ENCODE measurements around the gene HMX2. TPM values are rescaled to one million over a fixed set of nuclear protein-coding genes. Genes with fewer than 3 reads are reported as not detected.

The HMX2 gene
- total RNA-seq, 2 experiments from 2014 or later: not detected

GRCh38 chr10:123134343-123134914 is 13.5 kb upstream of the HMX2 start:
- H3K27ac ChIP-seq (ENCODE audit: low read depth in 1 of 2, low read length in 2 of 2): no peak overlapping the region
- TF ChIP-seq CTCF (IDR thresholded peaks at IDR 0.05): no peak
- H3K4me3 ChIP-seq (ENCODE audit: low read length): no peak overlapping the region
- H3K27me3 ChIP-seq (ENCODE audit: control insufficient read depth in 1 of 2, insufficient read depth in 2 of 2, low read length in 2 of 2): peaks cover 73 to 83% of the 10 kb centered on the region in 2 experiments
- H3K4me3 Mint-ChIP-seq: peak overlapping the region; percentile 70
- CTCF ChIA-PET: interaction anchor here (1.1 to 2.3 kb wide), 2 partner anchors 15 to 246 kb away, joined by 4 to 7 read pairs; no protein-coding TSS in a partner anchor
- DNase-seq (peak in 1 of 14 experiments; percentile 29), ATAC-seq (ENCODE audit: poor library complexity) (no peak)
- intact Hi-C loops (cut with DNase I, micrococcal nuclease): loop anchor here (5.0 kb wide), 5 partner anchors 92 to 1253 kb away; no protein-coding TSS in a partner anchor
- peaks cover 0 to 28% of the 10 kb centered on the region in 2 experiments for H3K9me3 ChIP-seq (ENCODE audit: control insufficient read depth in 1 of 2, insufficient read depth in 1 of 2, low read length in 2 of 2)
- peaks cover 53% of the 10 kb centered on the region for H3K4me1 ChIP-seq (ENCODE audit: insufficient read depth, low read length)
- peaks cover 43% of the 10 kb centered on the region for H3K4me1 Mint-ChIP-seq (ENCODE audit: low read depth)
- POLR2A ChIA-PET: interaction anchor here (1.3 kb wide), 1 partner anchor 20 kb away, joined by 8 read pairs; the partner anchor contains the start of gene BUB3
- peaks cover 90% of the 10 kb centered on the region for H3K27me3 Mint-ChIP-seq
- H3K36me3 ChIP-seq (ENCODE audit: insufficient read depth, low read length): no peaks in the 10 kb centered on the region
- H3K36me3 Mint-ChIP-seq (ENCODE audit: low read depth): no peaks in the 10 kb centered on the region
- H3K9me3 Mint-ChIP-seq: no peaks in the 10 kb centered on the region
- peak overlapping the region; percentile 22 for H3K27ac Mint-ChIP-seq

GRCh38 chr10:123134915-123135414 is 13.0 kb upstream of the HMX2 start:
- Mint-ChIP-seq H3K36me3 (ENCODE audit: low read depth) (no peaks in the 10 kb centered on the region), H3K27ac (no peak overlapping the region), H3K4me1 (ENCODE audit: low read depth) (peaks cover 48% of the 10 kb centered on the region), H3K27me3 (peaks cover 90% of the 10 kb centered on the region), H3K9me3 (no peaks in the 10 kb centered on the region), H3K4me3 (peak overlapping the region; percentile 70)
- Histone ChIP-seq H3K27ac (ENCODE audit: low read depth in 1 of 2, low read length in 2 of 2) (no peak overlapping the region), H3K36me3 (ENCODE audit: insufficient read depth, low read length) (no peaks in the 10 kb centered on the region), H3K4me1 (ENCODE audit: insufficient read depth, low read length) (peaks cover 59% of the 10 kb centered on the region), H3K4me3 (ENCODE audit: low read length) (peak overlapping the region; percentile 47), H3K27me3 (ENCODE audit: control insufficient read depth in 1 of 2, insufficient read depth in 2 of 2, low read length in 2 of 2) (peaks cover 73 to 83% of the 10 kb centered on the region in 2 experiments), H3K9me3 (ENCODE audit: control insufficient read depth in 1 of 2, insufficient read depth in 1 of 2, low read length in 2 of 2) (peaks cover 0 to 33% of the 10 kb centered on the region in 2 experiments)
- ChIA-PET POLR2A (interaction anchor here (1.3 kb wide), 1 partner anchor 19 kb away, joined by 8 read pairs; the partner anchor contains the start of gene BUB3), CTCF (interaction anchor here (1.1 to 2.3 kb wide), 2 partner anchors 14 to 246 kb away, joined by 4 to 7 read pairs; no protein-coding TSS in a partner anchor)
- intact Hi-C loops (cut with DNase I, micrococcal nuclease): loop anchor here (5.0 kb wide), 5 partner anchors 93 to 1252 kb away; no protein-coding TSS in a partner anchor
- DNase-seq (no peak), ATAC-seq (ENCODE audit: poor library complexity) (no peak)
- TF ChIP-seq CTCF (IDR thresholded peaks at IDR 0.05): no peak

- peaks cover 79 to 84% of the 10 kb centered on the region in 2 experiments for H3K27me3 ChIP-seq (ENCODE audit: control insufficient read depth in 1 of 2, insufficient read depth in 2 of 2, low read length in 2 of 2)
- Mint-ChIP-seq H3K4me3 (peak within 1 kb of the TSS; percentile 89), H3K27me3 (peaks cover 90% of the 10 kb centered on the region), H3K36me3 (ENCODE audit: low read depth) (no peaks in the 10 kb centered on the region), H3K9me3 (no peaks in the 10 kb centered on the region), H3K4me1 (ENCODE audit: low read depth) (peaks cover 54% of the 10 kb centered on the region), H3K27ac (peak within 1 kb of the TSS; percentile 49)
- no peak within 1 kb of the TSS for H3K27ac ChIP-seq (ENCODE audit: low read depth in 1 of 2, low read length in 2 of 2)
- no peak for TF ChIP-seq CTCF (IDR thresholded peaks at IDR 0.05)
- ATAC-seq (ENCODE audit: poor library complexity): peak; percentile 55
- H3K9me3 ChIP-seq (ENCODE audit: control insufficient read depth in 1 of 2, insufficient read depth in 1 of 2, low read length in 2 of 2): peaks cover 0 to 37% of the 10 kb centered on the region in 2 experiments
- CTCF ChIA-PET: no interaction called here
- peak within 1 kb of the TSS; percentile 47 for H3K4me3 ChIP-seq (ENCODE audit: low read length)
- H3K4me1 ChIP-seq (ENCODE audit: insufficient read depth, low read length): peaks cover 64% of the 10 kb centered on the region
- intact Hi-C loops (cut with DNase I, micrococcal nuclease): no loop called here
- H3K36me3 ChIP-seq (ENCODE audit: insufficient read depth, low read length): no peaks in the 10 kb centered on the region
- POLR2A ChIA-PET: no interaction called here
- DNase-seq: peak in 6 of 14 experiments; percentile 34 to 66 (median 46)
These were observed 12.4 kb upstream of the HMX2 start, which contains the start of gene HMX3 for GRCh38 chr10:123135415-123136141. Gene HMX3, plus strand, starts transcription at chr10:123135970. Its CDS starts 81 bp downstream, at chr10:123136051.
